GF-D8 (cell line): Measurements from ENCODE around the gene EEF1AKMT3.
A peak's percentile ranks its signal among the peaks of the same experiment; 100 is the strongest.

ENCODE experiments used
- DNase-seq: peaks from one replicate; lab custom pipeline; 2025; lab: John Stamatoyannopoulos, UW

The EEF1AKMT3 gene

GRCh38 chr12:57735198-57735855 lies 37.1 kb upstream of the EEF1AKMT3 start:
- DNase-seq, result no peak

GRCh38 chr12:57735952-57736740 lies 36.3 kb upstream of the EEF1AKMT3 start:
- DNase-seq, result no peak

GRCh38 chr12:57736741-57737466 lies 35.5 kb upstream of the EEF1AKMT3 start:
- DNase-seq, result no peak

- no peak for DNase-seq
Measured at GRCh38 chr12:57737467-57738460, 34.6 kb upstream of the EEF1AKMT3 start.

GRCh38 chr12:57738661-57739237 lies 33.7 kb upstream of the EEF1AKMT3 start, which contains the start of gene AGAP2:
Gene AGAP2, minus strand, starts transcription at chr12:57738742. Its CDS starts 496 bp downstream, at chr12:57738246.
- no peak for DNase-seq

- DNase-seq, result no peak
Measured at GRCh38 chr12:57739387-57739786, 33.0 kb upstream of the EEF1AKMT3 start.

- DNase-seq, result no peak
Measured at GRCh38 chr12:57739914-57740538, 32.4 kb upstream of the EEF1AKMT3 start.

GRCh38 chr12:57740656-57741412 lies 31.6 kb upstream of the EEF1AKMT3 start:
- DNase-seq, result peak; percentile 76

GRCh38 chr12:57741413-57741789 lies 31.0 kb upstream of the EEF1AKMT3 start:
- no peak for DNase-seq

- peak; percentile 48 for DNase-seq
Measured at GRCh38 chr12:57741844-57742738, 30.3 kb upstream of the EEF1AKMT3 start.

- DNase-seq, result no peak
Measured at GRCh38 chr12:57743769-57744168, 28.6 kb upstream of the EEF1AKMT3 start.

GRCh38 chr12:57744194-57744776 lies 28.1 kb upstream of the EEF1AKMT3 start:
- DNase-seq, result peak; percentile 63

GRCh38 chr12:57744777-57745484 lies 27.5 kb upstream of the EEF1AKMT3 start, which contains the start of gene TSPAN31:
Gene TSPAN31, plus strand, starts transcription at chr12:57745039. Its CDS starts 116 bp downstream, at chr12:57745155.
- DNase-seq, result peak; percentile 96

GRCh38 chr12:57745485-57745881 lies 26.9 kb upstream of the EEF1AKMT3 start:
- DNase-seq, result no peak

GRCh38 chr12:57746025-57746424 lies 26.4 kb upstream of the EEF1AKMT3 start:
- DNase-seq, result no peak

- no peak for DNase-seq
Measured at GRCh38 chr12:57749061-57749460, 23.4 kb upstream of the EEF1AKMT3 start.

- no peak for DNase-seq
Measured at GRCh38 chr12:57750561-57751431, 21.6 kb upstream of the EEF1AKMT3 start.
